Stimulated activated CD4-positive, alpha-beta T cell treated with anti-CD3 and anti-CD28 coated beads, TNF-alpha, amount 100 ng/mL, for 1 hour (primary cell): ENCODE data around the gene PAK1.

Experiments
- DNase-seq, 3 donors: peaks; one replicate each; pipeline ENCODE4 v3.0.0-alpha.2; 2020; ENCODE audit warnings: low read depth in 3 of 3, low spot score in 1 of 3

Gene PAK1

DNA sequence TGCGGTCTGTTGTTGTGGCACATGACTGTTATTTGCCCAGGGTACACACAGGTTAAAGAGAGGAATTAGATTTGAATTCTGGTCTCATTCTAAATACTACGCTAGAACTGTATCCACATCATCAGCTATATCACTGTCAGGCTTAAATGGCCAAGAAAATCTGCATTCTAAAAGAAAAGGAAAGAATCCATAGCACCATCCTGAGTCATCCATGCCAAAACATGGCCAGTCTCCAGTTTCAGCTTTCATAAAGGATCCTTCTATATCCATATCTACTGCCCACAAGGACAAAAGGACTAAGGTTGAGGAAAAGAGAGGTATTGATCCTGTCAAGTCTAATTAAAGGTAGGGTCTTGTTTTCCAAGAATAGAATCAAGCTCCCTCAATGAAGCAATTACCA lies 98.8 kb downstream of the PAK1 start:
- no peak for DNase-seq

DNA sequence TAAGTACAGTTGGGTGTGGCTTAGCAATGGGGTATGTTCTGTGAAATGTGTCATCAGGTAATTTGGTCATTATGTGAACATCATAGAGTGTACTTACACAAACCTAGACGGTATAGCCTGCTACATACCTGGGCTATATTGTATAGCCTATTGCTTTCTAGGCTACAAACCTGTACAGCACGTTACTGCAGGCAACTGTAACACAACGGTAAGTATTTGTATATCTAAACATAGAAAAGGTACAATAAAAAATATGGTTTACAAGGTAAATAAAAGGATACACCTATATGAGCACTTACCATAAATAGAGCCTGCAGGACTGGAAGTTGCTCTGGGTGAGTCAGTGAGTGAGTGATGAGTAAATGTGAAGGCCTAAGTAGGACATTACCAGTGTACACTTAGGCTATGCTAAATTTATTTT lies 99.3 kb downstream of the PAK1 start:
- DNase-seq = no peak

GRCh38 chr11:77374108-77374507 lies 99.8 kb downstream of the PAK1 start:
- no peak for DNase-seq

DNA sequence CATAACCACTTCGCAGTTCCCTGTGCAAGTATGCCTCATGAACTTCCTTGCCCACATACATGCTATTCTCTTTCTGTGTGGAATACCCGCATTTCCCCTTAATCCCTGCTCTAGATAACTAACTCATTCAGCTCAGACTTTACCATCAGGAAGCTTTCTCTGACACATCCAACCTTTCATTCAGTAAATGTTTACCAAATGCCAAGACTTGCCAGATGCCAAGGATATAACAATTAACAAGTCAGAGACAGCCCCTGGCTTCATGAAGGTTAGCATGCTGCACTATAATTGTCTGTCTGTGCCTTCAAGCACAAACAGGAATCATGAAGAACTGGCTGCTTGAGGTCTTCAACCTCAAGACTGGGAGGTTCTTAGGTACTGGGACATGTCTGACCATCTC lies 101.2 kb downstream of the PAK1 start:
- no peak for DNase-seq

DNA sequence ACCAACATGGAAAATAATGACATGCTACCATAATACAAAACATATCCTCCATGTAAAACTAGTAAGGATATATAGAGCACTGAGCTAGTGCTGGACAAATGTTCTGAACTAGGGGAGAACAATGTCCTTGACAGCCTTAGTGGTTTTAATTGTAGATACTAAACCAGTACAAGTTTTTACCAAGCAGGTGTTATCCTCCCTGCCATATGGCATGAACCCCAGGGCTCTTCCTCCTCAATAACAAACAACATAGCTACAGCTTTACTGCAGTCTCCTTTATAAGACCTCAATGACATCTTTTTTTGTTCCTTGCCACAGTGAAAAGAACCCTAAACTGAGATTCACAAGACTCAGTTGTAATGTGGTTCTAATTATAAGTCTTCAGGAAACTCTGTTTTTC lies 102.2 kb downstream of the PAK1 start:
- no peak for DNase-seq

DNA sequence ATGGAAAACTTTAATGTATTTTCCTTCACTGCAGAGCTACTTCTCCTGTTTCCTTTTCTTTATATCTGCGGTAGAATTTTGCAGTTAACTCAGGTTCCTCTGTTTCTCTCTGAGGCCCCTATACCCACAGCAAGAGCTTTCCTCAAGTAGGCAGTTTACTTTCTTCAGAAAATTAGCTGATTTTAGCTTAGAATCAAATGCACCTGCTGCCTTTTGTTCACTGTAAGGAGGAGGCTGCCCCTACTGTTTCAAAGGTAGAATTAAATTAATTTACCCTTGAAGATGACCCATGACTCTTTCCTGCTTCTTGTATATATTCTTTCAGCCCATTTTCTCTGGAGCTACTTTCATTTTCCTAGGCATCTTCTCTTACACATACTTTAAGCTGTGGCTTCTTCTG lies 103.7 kb downstream of the PAK1 start:
- no peak for DNase-seq

DNA sequence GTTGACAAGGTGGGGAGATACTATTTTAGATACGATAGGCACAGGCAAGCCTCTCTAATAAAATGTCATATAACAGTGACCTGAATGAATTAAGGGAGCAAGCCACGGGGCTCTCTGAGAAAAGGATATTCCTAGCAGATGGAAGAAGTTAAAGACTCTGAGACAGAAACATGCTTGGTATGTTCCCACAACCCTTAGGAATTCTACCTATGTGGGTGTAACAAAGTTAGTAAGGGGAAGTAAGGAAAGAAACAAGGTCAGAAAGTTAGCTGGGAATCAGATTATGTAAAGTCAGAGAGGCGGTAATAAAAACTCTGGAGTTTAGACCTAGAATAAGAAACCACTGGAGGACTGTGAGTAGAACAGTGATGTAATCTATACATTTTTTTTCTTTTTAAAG lies 112.7 kb downstream of the PAK1 start:
- DNase-seq = no peak

- no peak for DNase-seq
Measured at GRCh38 chr11:77359481-77359880, 114.4 kb downstream of the PAK1 start.

DNA sequence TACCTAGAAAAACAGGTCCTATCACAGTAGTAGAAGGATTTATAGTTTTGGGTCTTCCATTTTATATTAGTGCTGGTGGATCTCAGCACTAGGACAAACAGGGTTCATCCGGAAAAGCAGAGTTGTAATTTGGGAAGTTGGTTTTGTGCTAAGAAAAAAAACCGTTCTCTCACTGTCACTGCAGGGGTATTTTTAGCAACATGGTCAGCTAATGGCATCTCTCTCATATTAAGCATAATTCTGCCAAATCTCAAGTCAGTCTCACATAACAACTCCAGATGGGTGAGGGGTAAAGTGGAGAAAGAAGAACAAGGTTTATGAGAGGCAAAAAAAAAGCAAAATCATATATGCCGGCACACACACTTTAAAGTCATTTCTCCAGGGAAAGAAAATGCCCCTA lies 120.8 kb downstream of the PAK1 start:
- no peak for DNase-seq

DNA sequence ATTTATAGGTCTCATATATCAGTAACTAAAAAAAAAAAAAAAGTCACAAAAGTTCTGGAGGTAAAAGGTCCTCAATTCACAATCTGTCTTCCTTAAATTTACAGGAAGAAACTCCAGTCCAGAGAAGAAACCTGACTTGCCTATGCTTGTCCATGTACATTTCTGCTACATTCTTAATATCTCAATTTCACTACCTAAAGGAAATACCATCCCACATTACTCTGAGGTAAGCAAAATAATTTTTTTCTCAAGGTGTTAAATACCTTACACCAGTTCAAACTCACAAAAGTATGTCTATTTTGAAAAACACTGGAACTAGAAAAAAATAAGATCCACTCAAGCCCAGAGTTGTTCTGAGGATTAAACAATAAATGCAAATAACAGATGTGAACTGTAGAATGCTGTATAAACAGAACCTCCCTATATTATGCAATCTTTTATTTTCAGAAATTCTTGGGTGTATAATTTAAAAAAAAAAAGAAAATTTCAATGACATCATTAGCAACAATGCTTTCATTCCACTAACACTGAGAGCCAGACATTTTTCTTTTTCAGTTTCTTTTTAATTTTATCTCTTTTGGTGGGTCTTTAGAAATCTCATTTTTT lies 122.5 kb downstream of the PAK1 start:
- DNase-seq = no peak

DNA sequence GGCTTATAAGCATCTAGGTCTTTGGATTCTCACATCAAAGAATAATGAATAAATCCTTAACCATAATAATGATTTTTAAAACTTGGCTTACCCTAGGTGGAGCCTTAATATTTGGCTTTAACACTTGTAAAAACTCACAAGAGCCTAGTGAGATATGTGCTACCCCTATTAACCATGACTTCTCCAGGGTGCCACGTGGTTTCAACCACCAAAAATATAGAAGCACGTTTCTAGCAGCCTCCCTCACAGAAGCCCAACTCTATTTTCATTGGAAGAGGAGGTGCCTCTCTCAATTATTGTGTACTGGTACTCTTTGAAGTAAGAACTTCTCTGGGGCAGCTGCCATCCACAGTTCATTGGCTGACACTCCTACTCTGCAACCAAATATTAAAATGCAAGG lies 125.9 kb downstream of the PAK1 start:
- DNase-seq = no peak

DNA sequence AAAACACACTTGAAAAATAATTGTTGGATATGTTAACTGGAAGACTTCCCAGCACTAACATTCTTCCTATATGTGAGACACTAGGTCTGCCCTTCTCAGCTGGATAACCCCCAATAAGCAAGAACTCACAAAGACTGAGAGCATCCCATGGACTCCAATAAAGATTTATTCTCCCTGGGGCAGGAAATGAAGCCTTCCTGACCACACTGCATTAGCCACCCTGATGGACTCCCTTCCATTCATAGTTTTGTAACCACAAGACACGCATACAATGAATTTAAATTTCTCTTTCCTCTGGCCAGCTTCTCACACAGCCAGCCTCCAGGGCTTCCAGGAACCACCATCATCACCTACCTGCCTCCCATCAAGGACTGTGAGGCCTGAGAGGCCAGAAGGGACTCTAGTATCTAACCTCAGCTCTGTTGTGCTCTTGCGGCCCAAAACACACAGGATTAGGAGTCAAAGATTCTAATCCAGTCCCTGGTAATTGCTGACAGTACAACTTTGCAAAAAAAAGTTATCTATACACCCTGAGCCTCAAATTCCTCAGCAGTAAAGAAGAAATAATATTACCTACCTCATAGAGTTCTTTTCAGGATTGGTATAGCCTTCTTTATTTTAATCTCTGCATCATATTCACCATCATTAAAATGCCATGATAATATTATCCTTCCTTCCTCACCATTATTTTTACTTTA lies 126.8 kb downstream of the PAK1 start:
- DNase-seq = no peak

- DNase-seq = no peak
Measured at GRCh38 chr11:77345621-77346020, 128.3 kb downstream of the PAK1 start.

- DNase-seq = no peak
Measured at GRCh38 chr11:77340501-77340900, 133.4 kb downstream of the PAK1 start.

- DNase-seq = no peak
Measured at GRCh38 chr11:77332259-77332658, 141.6 kb downstream of the PAK1 start.

DNA sequence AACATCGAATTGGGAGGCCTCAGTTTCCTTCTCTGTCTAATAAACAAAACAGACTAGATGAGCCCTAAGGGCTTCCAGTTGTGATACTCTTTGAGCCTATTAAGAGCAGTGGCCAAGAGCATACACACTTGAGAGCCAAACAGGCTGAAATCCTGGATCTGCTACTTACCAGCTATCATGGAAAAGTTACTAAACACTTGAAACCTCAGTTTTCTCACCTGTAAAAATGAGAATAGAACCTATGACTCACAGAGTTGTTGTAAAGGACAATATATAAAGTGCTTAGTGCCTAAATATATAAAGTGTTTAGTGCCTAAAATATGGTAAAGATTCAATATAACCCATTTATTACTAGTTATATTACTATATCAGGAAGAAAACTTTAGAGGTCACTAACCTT lies 148.7 kb downstream of the PAK1 start:
- no peak for DNase-seq

DNA sequence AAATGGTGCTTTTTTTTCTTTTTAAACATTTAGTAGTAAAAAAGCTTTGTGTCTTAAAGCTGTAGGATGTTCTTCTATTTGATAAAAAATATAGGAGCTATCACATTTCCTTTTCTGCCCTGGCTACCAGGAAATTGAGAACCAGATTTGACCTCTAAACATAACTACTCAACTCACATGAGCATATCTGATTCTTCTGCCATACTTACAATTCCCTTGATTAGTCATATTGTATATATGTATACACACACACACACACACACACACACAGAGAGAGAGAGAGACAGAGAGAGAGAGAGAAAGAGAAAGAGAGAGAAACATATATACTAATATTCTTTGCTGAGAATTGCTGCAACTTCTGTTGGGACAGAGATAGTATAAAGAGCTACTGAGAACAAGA lies 149.4 kb downstream of the PAK1 start:
- DNase-seq = no peak

GRCh38 chr11:77322926-77323590 lies 150.8 kb downstream of the PAK1 start:
- no peak for DNase-seq

GRCh38 chr11:77322506-77322905 lies 151.4 kb downstream of the PAK1 start:
- DNase-seq = no peak

GRCh38 chr11:77320351-77320750 lies 153.5 kb downstream of the PAK1 start:
- no peak for DNase-seq

DNA sequence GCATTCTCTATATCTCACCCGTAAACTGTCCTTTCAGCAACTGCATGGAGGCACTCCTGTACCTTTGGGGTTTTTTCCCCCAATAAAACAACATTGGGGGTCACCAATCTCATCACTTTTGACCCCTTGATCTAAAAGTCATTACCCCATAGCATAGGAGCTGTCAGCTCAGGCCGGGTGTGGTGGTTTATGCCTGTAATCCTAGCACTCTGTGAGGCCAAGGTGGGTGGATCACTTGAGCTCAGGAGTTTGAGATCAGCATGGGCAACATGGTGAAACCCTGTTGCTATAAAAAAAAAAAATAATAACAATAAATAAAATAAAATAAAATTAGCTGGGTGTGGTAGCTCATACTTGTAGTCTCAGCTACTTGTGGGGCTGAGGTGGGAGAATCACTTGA lies 155.3 kb downstream of the PAK1 start:
- DNase-seq = no peak

GRCh38 chr11:77316733-77317342 lies 157.1 kb downstream of the PAK1 start:
- DNase-seq = no peak
